ENCODE results near the gene MYCBP.

DNA sequence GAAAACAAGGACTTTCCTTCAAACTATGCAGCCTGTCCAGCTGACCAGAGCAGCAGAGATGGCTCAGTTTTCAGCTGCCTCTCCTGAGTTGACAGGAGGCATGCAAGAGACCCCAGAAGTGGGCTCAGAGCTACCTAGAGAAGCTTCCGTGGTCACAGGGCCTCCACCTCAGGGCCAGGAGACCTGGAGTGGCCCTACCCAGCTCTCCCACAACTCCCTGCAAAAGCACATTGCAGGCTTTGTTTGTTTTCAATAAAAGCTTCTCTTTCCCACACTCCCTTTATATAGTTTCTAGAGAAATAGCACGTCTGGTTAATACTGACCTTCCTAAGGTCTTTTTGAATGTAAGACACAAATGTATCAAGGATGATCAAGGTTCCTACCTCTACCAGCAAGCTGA, 53.6 kb downstream of the MYCBP start:
- TF ChIP-seq RBBP5 (IDR thresholded peaks at IDR 0.05; ENCODE audit: borderline replicate concordance, low read depth, low read length) (no peak), EP300 (IDR thresholded peaks at IDR 0.05; ENCODE audit: borderline replicate concordance in 1 of 2, low read depth in 2 of 2, low read length in 2 of 2) (no peak), POLR2A (IDR thresholded peaks at IDR 0.05; ENCODE audit: control extremely low read depth in 1 of 2, low read depth in 2 of 2, low read length in 2 of 2) (no peak), EZH2 (IDR thresholded peaks at IDR 0.05; ENCODE audit: low read depth, low read length, severe bottlenecking) (no peak), CHD2 (IDR thresholded peaks at IDR 0.05; ENCODE audit: low read length) (no peak), CHD1 (IDR thresholded peaks at IDR 0.05; ENCODE audit: low read depth, low read length) (no peak), BRCA1 (IDR thresholded peaks at IDR 0.05; ENCODE audit: low read depth, low read length) (no peak)
- TF ChIP-seq, protein P1, sequence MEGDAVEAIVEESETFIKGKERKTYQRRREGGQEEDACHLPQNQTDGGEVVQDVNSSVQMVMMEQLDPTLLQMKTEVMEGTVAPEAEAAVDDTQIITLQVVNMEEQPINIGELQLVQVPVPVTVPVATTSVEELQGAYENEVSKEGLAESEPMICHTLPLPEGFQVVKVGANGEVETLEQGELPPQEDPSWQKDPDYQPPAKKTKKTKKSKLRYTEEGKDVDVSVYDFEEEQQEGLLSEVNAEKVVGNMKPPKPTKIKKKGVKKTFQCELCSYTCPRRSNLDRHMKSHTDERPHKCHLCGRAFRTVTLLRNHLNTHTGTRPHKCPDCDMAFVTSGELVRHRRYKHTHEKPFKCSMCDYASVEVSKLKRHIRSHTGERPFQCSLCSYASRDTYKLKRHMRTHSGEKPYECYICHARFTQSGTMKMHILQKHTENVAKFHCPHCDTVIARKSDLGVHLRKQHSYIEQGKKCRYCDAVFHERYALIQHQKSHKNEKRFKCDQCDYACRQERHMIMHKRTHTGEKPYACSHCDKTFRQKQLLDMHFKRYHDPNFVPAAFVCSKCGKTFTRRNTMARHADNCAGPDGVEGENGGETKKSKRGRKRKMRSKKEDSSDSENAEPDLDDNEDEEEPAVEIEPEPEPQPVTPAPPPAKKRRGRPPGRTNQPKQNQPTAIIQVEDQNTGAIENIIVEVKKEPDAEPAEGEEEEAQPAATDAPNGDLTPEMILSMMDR (IDR thresholded peaks at IDR 0.05; ENCODE audit: control extremely low read depth in 1 of 3, insufficient read depth in 1 of 3, low read depth in 1 of 3, low read length in 3 of 3) = no peak
